ENCODE measurements around the gene MILR1. TPM values are rescaled to one million over a fixed set of nuclear protein-coding genes. Genes with fewer than 3 reads are reported as not detected.
A peak's percentile ranks its signal among the peaks of the same experiment; 100 is the strongest.
"Not testable (repeated sequence)": the region's sequence is repeated elsewhere in the genome, so short reads cannot be mapped to it uniquely, and the experiment has no call there.

MILR1 gene
- total RNA-seq, 3 donors from 2014 or later (not counting 1 experiment from before 2014, with no cell fraction given) = 2.2 to 12.0 (median 3.3) TPM

- peaks cover 29 to 32% of the 10 kb centered on the region in 2 donors for H3K4me1 Mint-ChIP-seq
- Histone ChIP-seq H3K9me3 (ENCODE audit: control insufficient read depth, insufficient read depth, low read length) (no peaks in the 10 kb centered on the region), H3K36me3 (ENCODE audit: control insufficient read depth, insufficient read depth, low read length) (peaks cover 41% of the 10 kb centered on the region), H3K4me1 (ENCODE audit: control insufficient read depth, insufficient read depth, low read length) (peaks cover 26% of the 10 kb centered on the region), H3K27ac (ENCODE audit: low read length) (no peak overlapping the region), H3K27me3 (ENCODE audit: control insufficient read depth, insufficient read depth, low read length) (no peaks in the 10 kb centered on the region), H3K4me3 (ENCODE audit: low read length) (no peak overlapping the region)
- ATAC-seq (no peak), DNase-seq (peak in 1 of 2 donors; percentile 80)
- no peak overlapping the region for H3K4me3 Mint-ChIP-seq
- no peaks in the 10 kb centered on the region for H3K9me3 Mint-ChIP-seq
- peaks cover 6% of the 10 kb centered on the region for H3K36me3 Mint-ChIP-seq
- no peaks in the 10 kb centered on the region for H3K27me3 Mint-ChIP-seq (ENCODE audit: low read depth in 2 of 2)
- TF ChIP-seq CTCF (IDR thresholded peaks at IDR 0.05) = peak; percentile 60
- WGBS (ENCODE audit: insufficient coverage) = 100% methylated on average over 1 of the region's 6 CpGs
- H3K27ac Mint-ChIP-seq = peak overlapping the region in 1 of 2 donors; percentile 41
- intact Hi-C loops (cut with micrococcal nuclease) = loop anchor here (5.0 kb wide), 1 partner anchor 170 kb away; no protein-coding TSS in a partner anchor
Measured at GRCh38 chr17:64492481-64493109, 43.7 kb downstream of the MILR1 start.

GRCh38 chr17:64494121-64494520, 45.2 kb downstream of the MILR1 start:
- no peaks in the 10 kb centered on the region for H3K27me3 ChIP-seq (ENCODE audit: control insufficient read depth, insufficient read depth, low read length)
- H3K4me3 ChIP-seq (ENCODE audit: low read length) = no peak overlapping the region
- no peak overlapping the region for H3K27ac ChIP-seq (ENCODE audit: low read length)
- no peak for TF ChIP-seq CTCF (IDR thresholded peaks at IDR 0.05)
- WGBS (ENCODE audit: insufficient coverage) = no CpG with 5 or more reads among the region's 2 CpGs
- H3K9me3 ChIP-seq (ENCODE audit: control insufficient read depth, insufficient read depth, low read length) = no peaks in the 10 kb centered on the region
- Mint-ChIP-seq H3K36me3 (peaks cover 11% of the 10 kb centered on the region), H3K27me3 (ENCODE audit: low read depth in 2 of 2) (no peaks in the 10 kb centered on the region), H3K4me3 (peak overlapping the region; percentile 69), H3K27ac (peak overlapping the region in 1 of 2 donors; percentile 30), H3K9me3 (no peaks in the 10 kb centered on the region), H3K4me1 (peaks cover 41 to 45% of the 10 kb centered on the region in 2 donors)
- peaks cover 48% of the 10 kb centered on the region for H3K36me3 ChIP-seq (ENCODE audit: control insufficient read depth, insufficient read depth, low read length)
- intact Hi-C loops (cut with micrococcal nuclease) = loop anchor here (5.0 kb wide), 1 partner anchor 172 kb away; no protein-coding TSS in a partner anchor
- ATAC-seq (no peak), DNase-seq (no peak)
- peaks cover 27% of the 10 kb centered on the region for H3K4me1 ChIP-seq (ENCODE audit: control insufficient read depth, insufficient read depth, low read length)

GRCh38 chr17:64495300-64495699, 46.4 kb downstream of the MILR1 start:
- H3K36me3 Mint-ChIP-seq = peaks cover 21% of the 10 kb centered on the region
- H3K4me3 Mint-ChIP-seq = peak overlapping the region; percentile 100
- WGBS (ENCODE audit: insufficient coverage) = 82% methylated on average over 5 of the region's 5 CpGs
- peaks cover 27% of the 10 kb centered on the region for H3K4me1 ChIP-seq (ENCODE audit: control insufficient read depth, insufficient read depth, low read length)
- peaks cover 46 to 56% of the 10 kb centered on the region in 2 donors for H3K4me1 Mint-ChIP-seq
- H3K27ac ChIP-seq (ENCODE audit: low read length); H3K9me3 ChIP-seq (ENCODE audit: control insufficient read depth, insufficient read depth, low read length); ATAC-seq; H3K4me3 ChIP-seq (ENCODE audit: low read length); H3K27me3 Mint-ChIP-seq (ENCODE audit: low read depth in 2 of 2); intact Hi-C loops (cut with micrococcal nuclease); DNase-seq; H3K27me3 ChIP-seq (ENCODE audit: control insufficient read depth, insufficient read depth, low read length); H3K9me3 Mint-ChIP-seq: not testable (repeated sequence)
- peaks cover 52% of the 10 kb centered on the region for H3K36me3 ChIP-seq (ENCODE audit: control insufficient read depth, insufficient read depth, low read length)
- H3K27ac Mint-ChIP-seq = peak overlapping the region in 1 of 2 donors; percentile 97

GRCh38 chr17:64496348-64496785, 47.5 kb downstream of the MILR1 start:
- intact Hi-C loops (cut with micrococcal nuclease) = no loop called here
- H3K27ac Mint-ChIP-seq = peak overlapping the region; percentile 97 to 99
- H3K4me3 Mint-ChIP-seq = peak overlapping the region; percentile 100
- TF ChIP-seq CTCF (IDR thresholded peaks at IDR 0.05) = no peak
- Histone ChIP-seq H3K9me3 (ENCODE audit: control insufficient read depth, insufficient read depth, low read length) (no peaks in the 10 kb centered on the region), H3K27me3 (ENCODE audit: control insufficient read depth, insufficient read depth, low read length) (no peaks in the 10 kb centered on the region), H3K4me3 (ENCODE audit: low read length) (peak overlapping the region; percentile 73), H3K27ac (ENCODE audit: low read length) (peak overlapping the region; percentile 95), H3K4me1 (ENCODE audit: control insufficient read depth, insufficient read depth, low read length) (peaks cover 27% of the 10 kb centered on the region), H3K36me3 (ENCODE audit: control insufficient read depth, insufficient read depth, low read length) (peaks cover 55% of the 10 kb centered on the region)
- under 1% methylated on average over 20 of the region's 20 CpGs for WGBS (ENCODE audit: insufficient coverage)
- H3K36me3 Mint-ChIP-seq = peaks cover 31% of the 10 kb centered on the region
- no peaks in the 10 kb centered on the region for H3K9me3 Mint-ChIP-seq
- no peak for DNase-seq
- ATAC-seq = no peak
- no peaks in the 10 kb centered on the region for H3K27me3 Mint-ChIP-seq (ENCODE audit: low read depth in 2 of 2)
- peaks cover 57 to 67% of the 10 kb centered on the region in 2 donors for H3K4me1 Mint-ChIP-seq
